ENCODE measurements around the gene MAP2K5. TPM values are rescaled to one million over a fixed set of nuclear protein-coding genes. Genes with fewer than 3 reads are reported as not detected.

MAP2K5 gene
- total RNA-seq, 3 donors from 2014 or later: 13.0 to 14.6 (median 14.2) TPM

DNA sequence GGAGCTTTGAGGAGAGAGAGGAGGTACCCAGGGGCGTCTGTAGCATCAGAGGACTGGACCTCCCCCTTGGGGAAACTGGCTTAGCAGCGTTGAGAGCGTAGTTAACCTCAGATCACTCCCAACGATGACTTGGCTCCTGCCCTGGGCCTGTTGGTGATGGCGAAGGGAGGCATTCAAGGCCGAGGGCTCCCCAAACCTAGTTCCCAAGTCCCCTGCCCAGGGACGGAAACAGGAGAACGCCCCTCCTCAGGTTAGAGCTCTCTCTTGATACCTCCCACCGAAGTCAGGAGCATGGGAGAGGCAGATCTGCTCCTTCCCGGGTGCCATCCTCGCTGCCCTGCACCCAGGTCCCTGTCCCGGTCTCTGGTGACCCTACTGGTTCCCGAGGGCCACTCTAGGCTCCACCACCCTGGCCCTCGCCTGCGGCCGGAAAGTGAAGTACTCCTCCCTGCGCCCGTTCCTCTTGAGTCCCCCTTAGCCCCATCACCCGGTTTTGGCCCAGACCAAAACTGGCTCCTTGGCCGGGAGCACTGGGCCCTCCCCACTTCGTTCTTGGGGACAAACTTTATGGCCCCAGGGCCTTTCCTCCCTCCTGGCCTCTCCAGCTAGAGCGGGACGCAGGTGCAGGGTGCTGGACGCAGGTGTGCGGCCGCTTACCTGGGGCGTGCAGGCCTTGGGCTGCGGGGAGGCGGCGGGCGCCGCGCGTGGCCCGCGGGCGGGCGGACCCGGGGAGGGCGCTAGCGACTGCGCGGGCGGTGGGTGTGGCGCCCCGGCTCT is 280.2 kb downstream of the MAP2K5 start:
- peak overlapping the region; percentile 31 for H3K4me3 Mint-ChIP-seq
- H3K36me3 Mint-ChIP-seq (ENCODE audit: insufficient read depth): no peaks in the 10 kb centered on the region
- peaks cover 75% of the 10 kb centered on the region for H3K27me3 Mint-ChIP-seq (ENCODE audit: low read depth)
- peak in 1 of 2 donors; percentile 22 for ATAC-seq
- no peaks in the 10 kb centered on the region for H3K9me3 Mint-ChIP-seq
- peaks cover 46% of the 10 kb centered on the region for H3K4me1 Mint-ChIP-seq (ENCODE audit: low read depth)
- no peak for DNase-seq

DNA sequence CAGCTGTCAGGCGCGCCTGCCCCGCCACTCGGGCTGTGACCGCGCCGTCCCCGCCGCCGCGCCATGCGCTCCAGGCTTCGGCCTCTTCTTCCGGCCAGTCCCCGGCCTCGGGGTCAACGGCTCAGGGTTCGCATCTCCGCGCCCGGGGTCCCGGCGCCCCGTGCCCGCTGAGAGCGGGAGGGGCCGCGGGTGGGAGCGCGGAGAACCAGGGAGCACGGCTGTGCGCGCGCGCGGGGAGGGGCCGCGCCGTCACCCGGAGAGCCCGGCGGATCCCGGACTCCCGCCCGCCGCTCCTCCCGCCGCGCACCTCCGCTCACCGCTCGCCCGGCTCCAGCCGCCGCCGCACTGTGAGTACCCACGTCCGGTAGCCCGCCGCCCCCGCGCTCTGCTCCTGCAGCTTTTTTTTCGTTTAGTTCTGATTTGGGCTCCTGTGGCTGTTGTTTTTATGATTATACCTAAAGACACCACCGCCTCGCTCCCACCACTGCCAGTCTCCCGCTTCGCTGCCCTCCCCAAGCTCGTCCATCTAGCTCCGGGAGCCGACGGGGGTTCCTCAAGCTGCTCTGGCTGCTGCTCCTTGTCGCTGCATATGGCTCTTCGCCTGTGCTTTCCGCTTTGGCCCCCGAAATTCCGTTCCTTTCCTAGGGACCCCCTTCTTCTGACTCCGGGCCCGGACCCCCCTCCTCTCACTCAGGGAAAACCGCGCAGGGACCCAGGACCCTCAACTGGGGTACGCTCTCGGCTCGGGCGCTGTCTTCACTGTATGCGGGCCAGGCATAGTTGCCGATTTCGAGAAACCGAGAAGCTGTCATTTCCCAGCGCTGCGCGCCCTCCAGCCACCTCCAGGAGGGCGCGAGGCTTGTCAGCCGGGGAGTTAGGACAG is 281.1 kb downstream of the MAP2K5 start:
- Mint-ChIP-seq H3K27me3 (ENCODE audit: low read depth) (peaks cover 72% of the 10 kb centered on the region), H3K4me1 (ENCODE audit: low read depth) (peaks cover 49% of the 10 kb centered on the region), H3K9me3 (no peaks in the 10 kb centered on the region), H3K36me3 (ENCODE audit: insufficient read depth) (no peaks in the 10 kb centered on the region), H3K4me3 (peak overlapping the region; percentile 79)
- ATAC-seq (peak in 1 of 2 donors; percentile 12), DNase-seq (no peak)

DNA sequence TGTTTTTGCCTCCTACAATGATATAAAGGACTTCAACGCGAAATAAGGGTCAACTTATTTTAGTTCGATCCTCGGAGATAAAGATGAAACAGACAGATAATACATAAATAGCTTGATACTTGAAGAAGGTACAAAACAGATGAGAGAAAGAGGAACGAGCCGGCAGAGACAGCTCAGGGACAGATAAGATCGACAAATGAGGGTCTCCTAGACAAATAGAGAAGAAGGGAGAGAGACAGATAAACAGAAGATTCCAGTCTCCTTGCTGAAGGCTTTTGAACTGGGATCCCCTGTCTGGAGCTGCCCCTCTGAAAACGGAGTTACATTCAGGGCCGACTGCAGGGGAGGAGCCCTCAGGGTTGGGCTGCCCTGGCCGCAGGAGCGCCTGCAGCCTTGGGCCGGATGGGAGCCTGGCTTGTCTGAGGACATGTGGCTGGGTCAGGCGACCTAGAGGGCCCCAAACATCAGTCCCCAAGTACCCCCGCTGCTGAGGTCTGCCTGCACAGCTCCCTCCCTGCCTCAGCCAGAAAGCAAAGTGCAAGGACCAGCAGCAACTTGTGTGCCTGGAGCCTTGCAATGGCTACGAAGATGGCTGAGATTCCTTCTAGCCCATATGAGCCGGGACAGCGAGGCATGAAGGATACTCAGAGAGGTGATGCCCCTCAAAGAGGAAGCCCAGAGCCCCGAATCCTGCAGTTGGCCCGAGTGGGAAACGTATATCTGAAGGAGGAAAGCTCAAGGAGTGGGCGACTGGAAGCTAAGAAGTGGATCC is 281.9 kb downstream of the MAP2K5 start:
- peaks cover 76% of the 10 kb centered on the region for H3K27me3 Mint-ChIP-seq (ENCODE audit: low read depth)
- no peak for ATAC-seq
- H3K36me3 Mint-ChIP-seq (ENCODE audit: insufficient read depth): no peaks in the 10 kb centered on the region
- no peak for DNase-seq
- no peaks in the 10 kb centered on the region for H3K9me3 Mint-ChIP-seq
- H3K4me1 Mint-ChIP-seq (ENCODE audit: low read depth): peaks cover 56% of the 10 kb centered on the region
- peak overlapping the region; percentile 79 for H3K4me3 Mint-ChIP-seq

DNA sequence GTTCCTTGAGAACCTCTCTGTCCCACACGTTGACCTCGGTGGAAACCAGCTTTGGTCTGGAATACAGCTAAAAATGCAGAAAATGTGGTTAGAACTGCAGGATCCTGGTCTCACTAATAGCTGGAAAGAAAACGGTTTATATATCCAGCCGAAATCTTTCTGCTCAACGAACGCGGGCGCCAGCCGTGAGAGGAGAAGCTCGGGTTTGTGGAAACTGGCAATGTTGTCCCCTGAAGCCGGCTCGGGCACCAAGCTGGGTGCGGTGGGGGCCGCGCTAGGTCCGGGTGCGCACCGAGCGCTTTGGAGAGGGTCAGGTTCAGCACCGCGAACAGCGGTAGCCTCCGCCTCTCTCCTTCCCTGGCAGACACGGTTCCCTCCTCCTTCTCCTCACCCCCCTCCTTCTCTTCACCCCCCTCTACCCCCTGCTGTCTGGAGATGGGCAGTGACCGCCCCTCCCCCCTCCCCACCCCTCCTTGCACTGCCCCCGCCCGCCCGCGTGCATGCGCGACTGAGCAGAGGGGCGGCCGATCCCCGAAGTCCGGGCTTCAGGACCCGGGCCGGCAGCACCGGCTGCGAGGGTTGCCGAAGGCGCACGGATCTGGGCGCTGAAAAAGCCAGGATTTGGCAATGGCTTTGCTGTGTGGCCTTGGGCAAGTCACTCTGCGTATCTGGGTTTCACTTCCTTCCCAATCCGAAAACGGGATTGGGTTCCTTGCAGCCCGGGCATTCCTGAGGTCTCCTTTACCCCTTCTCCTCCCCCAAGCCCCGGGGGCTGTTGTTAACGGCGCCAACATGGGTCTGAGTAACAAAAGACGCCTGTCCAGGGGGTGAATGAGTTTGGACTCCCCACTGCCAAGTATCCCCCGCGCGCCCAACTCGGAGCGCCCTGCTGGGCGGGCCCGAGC is 282.7 kb downstream of the MAP2K5 start, which contains the start of gene SKOR1:
Gene SKOR1, plus strand, starts transcription at position 534 of the 905 bp plus-strand sequence. Its CDS starts 94 bp downstream, at position 628.
- Mint-ChIP-seq H3K4me3 (peak within 1 kb of the TSS; percentile 51), H3K4me1 (ENCODE audit: low read depth) (peaks cover 58% of the 10 kb centered on the region), H3K27me3 (ENCODE audit: low read depth) (peaks cover 74% of the 10 kb centered on the region), H3K36me3 (ENCODE audit: insufficient read depth) (no peaks in the 10 kb centered on the region), H3K9me3 (no peaks in the 10 kb centered on the region)
- ATAC-seq (no peak), DNase-seq (no peak)

DNA sequence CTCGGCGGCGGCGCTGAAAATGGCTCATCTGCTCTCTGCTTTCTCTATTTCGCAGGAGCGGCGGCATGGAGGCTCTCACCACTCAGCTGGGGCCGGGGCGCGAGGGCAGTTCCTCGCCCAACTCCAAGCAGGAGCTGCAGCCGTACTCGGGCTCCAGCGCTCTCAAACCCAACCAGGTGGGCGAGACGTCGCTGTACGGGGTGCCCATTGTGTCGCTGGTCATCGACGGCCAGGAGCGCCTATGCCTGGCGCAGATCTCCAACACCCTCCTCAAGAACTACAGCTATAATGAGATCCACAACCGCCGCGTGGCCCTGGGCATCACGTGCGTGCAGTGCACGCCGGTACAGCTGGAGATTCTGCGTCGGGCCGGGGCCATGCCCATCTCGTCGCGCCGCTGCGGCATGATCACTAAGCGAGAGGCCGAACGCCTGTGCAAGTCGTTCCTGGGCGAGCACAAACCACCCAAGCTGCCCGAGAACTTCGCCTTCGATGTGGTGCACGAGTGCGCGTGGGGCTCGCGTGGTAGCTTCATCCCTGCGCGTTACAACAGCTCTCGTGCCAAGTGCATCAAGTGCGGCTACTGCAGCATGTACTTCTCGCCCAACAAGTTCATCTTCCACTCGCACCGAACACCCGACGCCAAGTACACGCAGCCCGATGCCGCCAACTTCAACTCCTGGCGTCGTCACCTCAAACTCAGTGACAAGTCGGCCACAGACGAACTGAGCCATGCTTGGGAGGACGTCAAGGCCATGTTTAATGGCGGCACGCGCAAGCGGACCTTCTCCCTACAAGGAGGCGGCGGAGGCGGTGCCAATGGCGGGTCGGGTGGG is 283.6 kb downstream of the MAP2K5 start:
- Mint-ChIP-seq H3K9me3 (no peaks in the 10 kb centered on the region), H3K4me1 (ENCODE audit: low read depth) (peaks cover 59% of the 10 kb centered on the region), H3K4me3 (peak overlapping the region; percentile 51), H3K27me3 (ENCODE audit: low read depth) (peaks cover 74% of the 10 kb centered on the region), H3K36me3 (ENCODE audit: insufficient read depth) (no peaks in the 10 kb centered on the region)
- no peak for ATAC-seq
- DNase-seq: no peak

DNA sequence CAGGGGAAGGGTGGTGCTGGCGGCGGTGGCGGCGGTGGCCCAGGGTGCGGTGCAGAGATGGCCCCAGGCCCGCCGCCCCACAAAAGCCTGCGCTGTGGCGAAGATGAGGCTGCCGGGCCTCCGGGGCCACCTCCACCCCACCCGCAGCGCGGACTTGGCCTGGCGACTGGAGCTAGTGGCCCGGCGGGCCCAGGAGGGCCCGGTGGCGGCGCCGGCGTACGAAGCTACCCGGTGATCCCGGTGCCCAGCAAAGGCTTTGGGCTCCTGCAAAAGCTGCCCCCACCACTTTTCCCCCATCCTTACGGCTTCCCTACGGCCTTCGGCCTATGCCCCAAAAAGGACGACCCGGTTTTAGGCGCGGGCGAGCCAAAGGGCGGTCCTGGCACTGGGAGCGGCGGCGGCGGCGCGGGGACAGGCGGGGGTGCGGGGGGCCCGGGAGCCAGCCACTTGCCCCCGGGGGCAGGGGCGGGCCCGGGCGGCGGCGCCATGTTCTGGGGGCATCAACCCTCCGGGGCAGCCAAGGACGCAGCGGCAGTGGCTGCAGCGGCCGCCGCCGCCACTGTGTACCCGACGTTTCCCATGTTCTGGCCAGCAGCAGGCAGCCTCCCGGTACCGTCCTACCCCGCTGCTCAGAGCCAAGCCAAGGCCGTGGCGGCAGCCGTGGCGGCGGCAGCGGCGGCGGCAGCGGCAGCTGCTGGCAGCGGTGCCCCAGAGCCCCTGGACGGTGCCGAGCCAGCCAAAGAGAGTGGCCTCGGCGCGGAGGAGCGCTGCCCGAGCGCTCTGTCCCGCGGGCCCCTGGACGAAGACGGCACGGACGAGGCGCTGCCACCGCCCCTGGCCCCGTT is 284.4 kb downstream of the MAP2K5 start:
- Mint-ChIP-seq H3K36me3 (ENCODE audit: insufficient read depth) (no peaks in the 10 kb centered on the region), H3K27me3 (ENCODE audit: low read depth) (peaks cover 73% of the 10 kb centered on the region), H3K4me1 (ENCODE audit: low read depth) (peaks cover 52% of the 10 kb centered on the region), H3K4me3 (no peak overlapping the region), H3K9me3 (no peaks in the 10 kb centered on the region)
- DNase-seq (no peak), ATAC-seq (no peak)

DNA sequence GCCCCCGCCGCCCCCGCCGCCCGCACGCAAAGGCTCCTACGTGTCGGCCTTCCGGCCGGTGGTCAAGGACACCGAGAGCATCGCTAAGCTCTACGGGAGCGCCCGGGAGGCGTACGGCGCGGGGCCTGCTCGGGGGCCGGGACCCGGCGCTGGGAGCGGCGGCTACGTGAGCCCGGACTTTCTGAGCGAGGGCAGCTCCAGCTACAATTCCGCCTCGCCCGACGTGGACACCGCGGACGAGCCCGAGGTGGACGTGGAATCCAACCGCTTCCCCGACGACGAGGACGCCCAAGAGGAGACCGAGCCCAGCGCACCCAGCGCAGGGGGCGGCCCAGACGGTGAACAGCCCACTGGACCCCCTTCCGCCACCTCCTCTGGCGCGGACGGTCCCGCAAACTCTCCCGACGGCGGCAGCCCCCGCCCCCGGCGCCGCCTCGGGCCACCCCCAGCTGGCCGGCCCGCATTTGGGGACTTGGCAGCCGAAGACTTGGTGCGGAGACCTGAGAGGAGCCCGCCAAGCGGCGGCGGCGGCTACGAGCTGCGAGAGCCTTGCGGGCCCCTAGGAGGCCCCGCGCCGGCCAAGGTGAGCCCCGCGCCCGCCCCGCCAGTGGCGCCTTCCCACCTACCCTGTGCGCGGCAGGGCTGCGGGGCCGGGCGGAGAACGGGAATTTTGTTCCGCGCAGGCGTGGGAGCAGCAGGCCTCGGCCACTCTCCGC is 285.2 kb downstream of the MAP2K5 start:
- no peak for DNase-seq
- H3K4me1 Mint-ChIP-seq (ENCODE audit: low read depth): peaks cover 45% of the 10 kb centered on the region
- H3K27me3 Mint-ChIP-seq (ENCODE audit: low read depth): peaks cover 71% of the 10 kb centered on the region
- H3K4me3 Mint-ChIP-seq: no peak overlapping the region
- no peaks in the 10 kb centered on the region for H3K9me3 Mint-ChIP-seq
- H3K36me3 Mint-ChIP-seq (ENCODE audit: insufficient read depth): no peaks in the 10 kb centered on the region
- no peak for ATAC-seq

DNA sequence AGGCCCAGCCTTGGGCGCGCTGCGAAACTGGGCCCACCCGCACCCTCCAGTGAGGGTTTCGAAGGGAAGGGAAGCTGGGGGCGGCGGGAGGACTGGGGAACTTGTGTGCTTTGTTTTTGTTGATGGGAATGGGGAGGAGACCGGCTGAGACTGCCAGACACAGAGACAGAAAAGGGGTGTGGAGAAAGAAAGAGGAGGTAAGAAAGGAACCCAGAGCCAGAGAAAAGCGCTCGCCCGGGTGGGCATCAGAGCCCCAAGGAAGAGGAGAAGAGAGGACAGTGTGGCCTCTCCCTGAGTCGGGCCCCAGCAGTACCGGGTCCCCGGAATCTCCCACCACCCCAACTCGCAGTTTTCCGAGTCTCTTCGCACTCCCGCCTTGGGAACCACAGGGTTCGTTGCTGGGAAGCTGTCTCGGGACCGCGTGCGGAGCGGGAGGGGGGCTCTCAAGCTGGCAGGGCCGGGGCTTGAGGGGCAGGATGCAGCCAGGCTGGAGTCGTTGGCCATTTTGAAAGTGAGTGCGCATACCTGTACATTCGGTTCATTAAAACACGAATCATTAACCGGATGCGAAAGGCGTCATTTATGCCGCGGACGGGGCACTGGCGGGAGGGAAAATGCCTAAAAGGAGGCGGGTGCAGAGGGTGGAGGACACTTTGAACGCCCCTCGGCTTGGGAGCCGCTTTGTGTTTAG is 285.9 kb downstream of the MAP2K5 start:
- no peak for DNase-seq
- Mint-ChIP-seq H3K36me3 (ENCODE audit: insufficient read depth) (no peaks in the 10 kb centered on the region), H3K27me3 (ENCODE audit: low read depth) (peaks cover 75% of the 10 kb centered on the region), H3K4me1 (ENCODE audit: low read depth) (peaks cover 49% of the 10 kb centered on the region), H3K9me3 (no peaks in the 10 kb centered on the region), H3K4me3 (peak overlapping the region; percentile 26)
- no peak for ATAC-seq

DNA sequence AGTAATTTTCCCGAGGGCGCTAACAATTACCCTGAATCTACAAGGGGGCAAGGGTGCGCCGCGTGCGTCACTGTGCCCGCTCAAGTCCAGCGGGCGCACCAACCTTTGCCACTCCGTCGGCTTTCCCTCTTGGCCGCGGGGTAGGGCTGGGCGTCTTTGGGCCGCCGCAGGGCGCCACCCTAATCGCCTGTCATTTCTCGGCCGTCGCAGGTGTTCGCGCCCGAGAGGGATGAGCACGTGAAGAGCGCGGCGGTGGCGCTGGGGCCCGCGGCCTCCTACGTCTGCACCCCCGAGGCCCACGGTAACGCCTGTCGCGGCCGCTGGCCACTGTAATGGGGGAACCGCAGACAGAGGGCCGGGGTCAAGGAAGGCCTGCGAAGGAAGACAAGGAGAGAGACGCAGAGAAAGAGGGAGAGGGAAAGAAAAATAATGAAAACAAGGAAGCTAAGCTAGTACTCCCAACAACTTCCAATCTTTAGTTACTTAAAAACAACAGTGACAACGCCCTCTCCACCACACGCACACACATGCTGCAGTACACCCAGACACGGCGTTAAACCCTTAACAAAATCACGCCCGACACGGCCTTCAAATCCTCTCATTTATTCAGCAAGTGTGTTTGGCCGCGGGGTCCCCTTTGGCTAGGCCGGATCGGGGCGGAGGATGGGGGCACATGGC is 286.6 kb downstream of the MAP2K5 start:
- peaks cover 48% of the 10 kb centered on the region for H3K4me1 Mint-ChIP-seq (ENCODE audit: low read depth)
- no peaks in the 10 kb centered on the region for H3K9me3 Mint-ChIP-seq
- no peak overlapping the region for H3K4me3 Mint-ChIP-seq
- peaks cover 76% of the 10 kb centered on the region for H3K27me3 Mint-ChIP-seq (ENCODE audit: low read depth)
- no peak for ATAC-seq
- H3K36me3 Mint-ChIP-seq (ENCODE audit: insufficient read depth): no peaks in the 10 kb centered on the region
- no peak for DNase-seq

DNA sequence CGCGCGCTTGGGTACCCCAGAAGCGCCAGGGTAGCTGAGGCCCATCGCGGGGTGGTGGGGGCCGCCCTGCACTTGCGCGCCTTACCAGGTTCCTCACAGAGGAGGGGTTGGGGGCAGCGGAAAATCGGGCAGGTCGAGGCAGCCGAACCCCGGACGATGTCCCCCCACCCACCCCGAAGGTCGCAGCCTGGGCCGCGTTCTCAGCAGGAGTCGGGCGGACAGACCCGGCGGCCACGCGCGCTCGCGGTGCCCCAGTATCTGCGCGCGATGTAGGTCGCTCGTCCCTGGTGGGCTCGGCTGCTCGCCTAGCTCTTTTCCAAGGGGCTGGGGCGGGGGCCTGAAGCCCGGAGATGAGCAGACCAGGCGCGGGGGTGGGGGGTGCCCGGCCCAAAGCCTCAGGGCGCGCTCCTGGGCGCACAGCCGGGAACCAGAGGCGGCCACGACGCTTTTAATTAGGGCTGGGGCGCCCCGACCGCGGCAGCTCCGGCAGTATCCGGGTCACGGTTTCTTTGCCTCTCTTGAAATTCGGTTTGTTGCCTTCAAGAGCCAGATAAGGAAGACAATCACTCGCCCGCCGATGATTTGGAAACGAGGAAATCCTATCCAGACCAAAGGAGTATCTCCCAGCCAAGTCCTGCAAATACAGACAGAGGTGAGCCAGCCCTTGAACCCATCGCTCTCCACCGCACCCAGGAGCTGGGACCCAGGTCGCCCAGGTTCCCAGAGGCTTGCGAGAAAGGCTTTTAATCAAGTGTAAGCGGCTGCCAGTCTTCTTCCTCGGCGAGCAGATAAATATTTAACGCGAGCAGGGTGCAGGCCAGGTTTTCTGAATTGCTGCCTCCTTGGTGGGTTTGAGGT is 287.4 kb downstream of the MAP2K5 start:
- H3K27me3 Mint-ChIP-seq (ENCODE audit: low read depth): peaks cover 74% of the 10 kb centered on the region
- H3K4me3 Mint-ChIP-seq: no peak overlapping the region
- H3K4me1 Mint-ChIP-seq (ENCODE audit: low read depth): peaks cover 45% of the 10 kb centered on the region
- ATAC-seq: no peak
- no peaks in the 10 kb centered on the region for H3K9me3 Mint-ChIP-seq
- H3K36me3 Mint-ChIP-seq (ENCODE audit: insufficient read depth): no peaks in the 10 kb centered on the region
- DNase-seq: no peak
